Activated CD4-positive, alpha-beta T cell treated with anti-CD3 and anti-CD28 coated beads, Interleukin-2, amount 10 ng/mL, durations not matched to agents 24 days and 14 days (primary cell): ENCODE data around the gene INHBB. TPM values are rescaled to one million over a fixed set of nuclear protein-coding genes. Genes with fewer than 3 reads are reported as not detected.
"Not testable (repeated sequence)": the region's sequence is repeated elsewhere in the genome, so short reads cannot be mapped to it uniquely, and the experiment has no call there.

Experiments
- DNase-seq: peaks from one replicate; pipeline ENCODE4 v3.0.0; 2022
- H3K27ac Mint-ChIP-seq: one replicate; pipeline ENCODE4 v1.8.0; 2022; ENCODE audit warnings: mild to moderate bottlenecking, mixed read lengths
- H3K27me3 Mint-ChIP-seq: one replicate; pipeline ENCODE4 v1.8.0; 2022; ENCODE audit warnings: mixed read lengths
- H3K36me3 Mint-ChIP-seq: one replicate; pipeline ENCODE4 v1.8.0; 2022; ENCODE audit warnings: low read depth, mild to moderate bottlenecking, mixed read lengths
- H3K4me1 Mint-ChIP-seq: one replicate; pipeline ENCODE4 v1.8.0; 2021; ENCODE audit warnings: mixed read lengths
- H3K4me3 Mint-ChIP-seq: one replicate; pipeline ENCODE4 v1.8.0; 2022; ENCODE audit warnings: mild to moderate bottlenecking, moderate library complexity, mixed read lengths
- H3K9me3 Mint-ChIP-seq: one replicate; pipeline ENCODE4 v1.8.0; 2021; ENCODE audit warnings: mixed read lengths
- intact Hi-C: fragments of 100-400 bp; cut with micrococcal nuclease; formaldehyde crosslinking; loops from one replicate; pipeline ENCODE4 v1.15.1; 2023
- total RNA-seq: library from RNA; stranded (reverse); gene quantifications from 2 replicates; pipeline ENCODE4 v1.2.3, GENCODE V29; 2022

The INHBB gene
- total RNA-seq, 1 donor from 2014 or later = not detected

DNA sequence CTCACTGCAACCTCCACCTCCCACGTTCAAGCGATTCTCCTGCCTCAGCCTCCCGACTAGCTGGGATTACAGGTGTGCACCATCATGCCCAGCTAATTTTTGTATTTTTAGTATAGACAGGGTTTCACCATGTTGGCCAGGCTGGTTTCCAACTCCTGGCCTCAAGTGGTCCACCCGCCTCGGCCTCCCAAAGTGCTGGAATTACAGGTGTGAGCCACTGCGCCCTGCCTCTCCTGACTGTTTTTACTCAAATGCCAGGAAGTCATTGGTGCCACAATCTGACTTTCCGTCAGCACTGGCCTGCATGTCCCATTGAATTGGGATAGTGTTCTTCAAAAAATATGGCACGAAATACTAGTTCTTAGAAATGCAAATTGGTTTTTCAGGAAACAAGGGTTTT is 35.1 kb upstream of the INHBB start:
- not testable (repeated sequence) for H3K9me3 Mint-ChIP-seq, H3K4me3 Mint-ChIP-seq, DNase-seq, H3K27ac Mint-ChIP-seq, H3K27me3 Mint-ChIP-seq, H3K36me3 Mint-ChIP-seq
- intact Hi-C loops = loop anchor here (5.0 to 10.0 kb wide), 2 partner anchors 296 to 559 kb away; partner anchors contain the start of gene EPB41L5
- H3K4me1 Mint-ChIP-seq = peaks cover 43% of the 10 kb centered on the region

DNA sequence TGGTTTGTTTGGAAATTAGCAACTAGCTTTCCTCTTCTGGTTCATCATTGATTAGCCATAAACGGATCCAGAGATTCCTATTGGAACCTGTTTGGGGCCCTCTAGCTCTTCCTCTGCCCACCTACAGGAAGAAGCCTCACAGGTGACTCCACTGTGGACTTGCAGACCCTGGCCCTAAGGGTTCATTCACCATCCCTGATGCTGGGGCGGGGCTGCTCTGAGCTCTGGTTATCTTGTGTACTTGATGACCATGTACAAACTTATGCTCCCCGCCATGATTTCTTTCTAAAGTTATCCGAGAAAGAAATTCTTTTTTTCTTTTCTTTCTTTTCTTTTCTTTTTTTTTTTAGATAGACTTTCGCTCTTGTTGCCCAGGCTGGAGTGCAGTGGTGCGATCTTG is 33.9 kb upstream of the INHBB start:
- intact Hi-C loops = loop anchor here (2.0 to 10.0 kb wide), 4 partner anchors 25 to 560 kb away; partner anchors contain the start of gene EPB41L5
- H3K27me3 Mint-ChIP-seq = no peaks in the 10 kb centered on the region
- DNase-seq = no peak
- H3K27ac Mint-ChIP-seq = no peak overlapping the region
- H3K4me3 Mint-ChIP-seq = peak overlapping the region; percentile 80
- peaks cover 41% of the 10 kb centered on the region for H3K4me1 Mint-ChIP-seq
- H3K9me3 Mint-ChIP-seq = no peaks in the 10 kb centered on the region
- H3K36me3 Mint-ChIP-seq = no peaks in the 10 kb centered on the region

DNA sequence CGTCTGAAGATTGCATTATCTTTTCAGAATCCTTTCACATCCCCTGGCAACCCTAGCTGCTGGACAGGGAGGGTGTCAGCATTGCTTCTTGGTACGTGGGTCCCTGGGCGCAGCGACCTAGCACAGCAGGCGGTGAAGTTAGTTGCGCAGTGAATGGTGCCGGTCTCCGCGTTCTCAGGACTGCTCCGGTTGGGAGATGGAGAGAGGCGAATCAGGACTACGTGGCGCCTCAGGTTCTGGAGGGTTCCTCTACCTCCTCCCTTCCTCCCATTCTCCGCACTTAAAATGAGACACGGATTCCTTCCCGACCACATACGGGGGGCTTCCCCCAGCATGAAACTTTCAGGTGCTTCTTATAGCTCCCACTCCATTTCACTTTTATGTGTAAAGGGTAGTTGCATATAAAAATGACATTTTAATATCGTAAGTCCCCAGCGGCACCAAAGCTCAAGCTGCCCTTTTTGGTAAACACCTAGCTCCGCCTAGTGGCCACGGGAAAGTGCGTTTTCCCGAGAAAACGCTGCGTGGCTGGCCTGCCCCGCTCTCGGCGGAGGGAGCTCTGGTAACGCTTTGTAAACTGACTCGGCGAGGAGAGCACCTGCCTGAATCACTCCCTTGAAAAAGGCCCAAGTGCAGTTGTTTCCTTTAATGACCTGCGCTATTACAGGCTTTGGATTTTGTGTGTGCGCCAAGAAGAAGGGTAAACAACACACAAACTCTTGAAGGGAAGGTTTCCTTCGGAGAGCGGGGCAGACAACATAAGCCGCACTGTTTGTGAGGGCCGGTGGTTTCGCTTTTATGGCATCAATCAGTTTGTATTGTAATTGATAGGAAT is 32.9 kb upstream of the INHBB start:
- H3K36me3 Mint-ChIP-seq = no peaks in the 10 kb centered on the region
- H3K4me3 Mint-ChIP-seq = peak overlapping the region; percentile 80
- H3K27me3 Mint-ChIP-seq = no peaks in the 10 kb centered on the region
- DNase-seq = peak; percentile 94
- peak overlapping the region; percentile 65 for H3K27ac Mint-ChIP-seq
- no peaks in the 10 kb centered on the region for H3K9me3 Mint-ChIP-seq
- intact Hi-C loops = loop anchor here (1.0 to 10.0 kb wide), 10 partner anchors 26 to 561 kb away; partner anchors contain the start of genes EPB41L5, RALB and TMEM185B
- peaks cover 41% of the 10 kb centered on the region for H3K4me1 Mint-ChIP-seq

DNA sequence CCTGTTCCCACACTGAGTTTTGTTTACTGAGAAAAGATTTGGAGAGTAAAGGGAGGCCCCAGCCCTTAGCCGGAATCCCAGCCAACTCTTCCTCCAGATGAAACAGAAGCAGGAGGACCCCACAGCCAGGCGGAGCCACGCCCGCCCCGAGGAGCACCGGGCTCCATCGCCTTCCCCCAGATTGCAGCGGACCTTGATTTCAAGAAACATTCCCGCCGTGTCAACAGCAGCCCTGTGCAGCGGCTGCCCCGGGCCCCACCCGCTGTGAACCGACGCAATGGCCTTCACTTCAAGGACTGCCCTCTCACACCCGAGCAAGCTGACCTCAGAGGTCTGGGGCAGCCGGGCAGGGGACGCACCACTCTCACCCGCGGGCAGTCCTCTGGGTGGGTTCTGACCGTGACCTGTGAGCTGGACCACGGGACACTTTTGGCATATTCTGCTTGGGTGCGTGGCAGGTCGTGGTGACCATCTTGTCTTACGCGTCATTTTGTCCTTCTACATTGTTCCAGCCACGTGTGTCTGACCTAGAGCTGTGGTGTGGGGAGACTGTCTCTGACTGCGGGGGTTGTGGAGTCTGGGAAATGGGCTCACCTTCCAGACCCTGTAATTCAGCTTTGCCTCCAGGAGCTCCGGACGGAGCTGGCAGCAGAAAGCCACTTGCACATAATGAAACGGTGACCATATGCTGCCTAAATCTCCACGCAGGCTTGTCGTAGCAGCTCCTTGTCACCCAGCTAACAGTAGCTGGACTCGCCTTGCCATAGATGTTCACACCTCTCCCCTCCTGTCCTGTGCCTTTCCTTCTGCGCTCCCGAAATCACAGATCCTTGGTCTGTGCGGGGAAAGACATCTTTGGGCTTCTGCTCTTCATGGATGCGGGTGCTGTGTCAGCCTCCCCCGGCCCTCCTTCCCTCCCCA is 32.0 kb upstream of the INHBB start:
- no peaks in the 10 kb centered on the region for H3K9me3 Mint-ChIP-seq
- peak overlapping the region; percentile 58 for H3K27ac Mint-ChIP-seq
- no peaks in the 10 kb centered on the region for H3K36me3 Mint-ChIP-seq
- intact Hi-C loops = loop anchor here (1.0 to 10.0 kb wide), 10 partner anchors 27 to 562 kb away; partner anchors contain the start of genes EPB41L5, RALB and TMEM185B
- H3K4me1 Mint-ChIP-seq = peaks cover 41% of the 10 kb centered on the region
- DNase-seq = no peak
- H3K27me3 Mint-ChIP-seq = no peaks in the 10 kb centered on the region
- peak overlapping the region; percentile 80 for H3K4me3 Mint-ChIP-seq

DNA sequence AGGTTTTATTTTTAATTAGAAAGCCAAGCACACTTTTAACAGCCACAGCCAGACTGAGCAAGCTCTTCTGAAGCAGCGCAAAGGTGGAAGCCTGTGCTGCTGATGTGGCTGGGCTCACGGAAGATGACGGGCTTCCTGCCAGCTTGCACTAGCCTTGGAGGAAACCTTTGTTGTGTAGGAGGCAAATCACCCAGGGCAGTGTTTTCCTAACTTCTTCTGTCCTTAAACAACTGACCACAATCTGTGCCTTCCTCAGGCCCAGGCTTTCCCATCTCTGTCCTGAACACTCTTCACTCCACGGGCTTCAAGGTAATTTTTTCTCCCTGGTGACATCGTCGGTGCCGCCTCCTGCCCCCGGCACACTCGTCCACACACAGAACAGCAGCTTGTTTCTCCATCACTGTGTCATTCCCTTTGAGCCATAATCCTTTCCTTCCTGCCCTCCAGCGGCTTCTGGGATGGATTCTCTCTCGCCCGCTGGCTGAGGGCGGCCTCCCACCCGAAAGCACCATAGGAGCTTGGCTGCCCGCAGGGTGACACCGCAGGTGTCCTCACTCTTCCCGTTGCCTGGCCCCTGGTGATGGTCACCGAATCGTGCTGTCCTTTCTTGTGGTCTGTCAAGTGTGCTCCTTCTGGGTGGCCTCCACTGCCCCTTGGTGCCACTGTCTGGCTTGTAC is 31.1 kb upstream of the INHBB start:
- Mint-ChIP-seq H3K27me3 (no peaks in the 10 kb centered on the region), H3K36me3 (no peaks in the 10 kb centered on the region), H3K4me3 (peak overlapping the region; percentile 80), H3K9me3 (no peaks in the 10 kb centered on the region), H3K4me1 (peaks cover 41% of the 10 kb centered on the region), H3K27ac (peak overlapping the region; percentile 58)
- peak; percentile 80 for DNase-seq
- intact Hi-C loops = loop anchor here (5.0 to 10.0 kb wide), 2 partner anchors 300 to 563 kb away; partner anchors contain the start of gene EPB41L5

DNA sequence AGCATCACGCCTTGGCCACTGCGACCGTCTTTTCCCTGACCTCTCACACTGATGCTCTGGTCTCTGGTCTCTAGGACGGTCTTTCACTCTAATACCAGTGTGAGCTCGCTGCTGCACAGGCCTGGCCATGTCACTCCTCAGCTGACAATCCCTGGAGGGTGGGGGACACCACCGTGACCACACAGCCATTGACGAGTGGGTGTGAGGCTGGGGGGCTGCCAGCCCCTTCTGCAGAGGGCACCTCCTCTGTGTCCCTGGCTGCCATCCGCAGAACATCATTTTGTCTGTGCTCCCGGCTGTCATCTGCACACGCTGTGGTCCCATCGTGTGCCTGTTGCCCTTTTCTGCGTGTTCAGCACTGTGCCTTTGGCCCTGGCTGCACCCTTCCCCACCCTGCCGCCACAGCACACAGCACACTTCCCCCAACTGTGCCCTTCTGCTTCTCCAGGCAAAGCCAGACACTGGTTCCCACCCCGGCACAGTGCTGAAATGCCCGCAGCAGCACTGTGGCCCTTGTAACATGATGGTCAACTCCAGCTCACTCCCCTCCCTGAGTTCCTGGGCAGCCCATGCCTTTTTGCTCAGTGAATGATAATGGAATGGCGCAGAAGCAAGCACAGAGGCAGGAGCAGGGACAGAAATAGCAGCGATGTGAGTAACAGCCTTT is 30.4 kb upstream of the INHBB start:
- Mint-ChIP-seq H3K27ac (no peak overlapping the region), H3K36me3 (no peaks in the 10 kb centered on the region), H3K27me3 (no peaks in the 10 kb centered on the region), H3K4me1 (peaks cover 36% of the 10 kb centered on the region), H3K4me3 (peak overlapping the region; percentile 80), H3K9me3 (no peaks in the 10 kb centered on the region)
- intact Hi-C loops = loop anchor here (10.0 kb wide), 1 partner anchor 301 kb away; the partner anchor contains the start of gene EPB41L5
- no peak for DNase-seq

DNA sequence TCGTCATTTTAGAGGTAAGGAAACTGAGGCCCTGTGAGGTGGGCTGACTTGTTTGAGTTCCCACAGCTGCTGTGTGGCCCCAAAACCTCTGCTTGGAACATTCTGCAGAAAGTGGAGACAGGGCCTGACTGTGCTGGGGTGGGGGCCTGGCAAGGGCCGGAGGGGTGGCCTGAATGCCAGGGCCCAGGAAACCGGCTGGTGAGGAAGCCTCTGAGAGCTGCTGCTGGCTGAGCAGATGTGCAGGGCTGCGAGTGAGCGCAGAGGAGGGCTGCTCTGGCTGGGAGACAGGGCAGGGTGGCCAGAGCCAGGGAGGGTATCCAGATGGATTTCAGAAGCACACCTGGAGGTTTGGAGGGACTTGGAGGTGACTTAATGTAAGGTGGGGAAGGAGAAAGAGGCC is 29.9 kb upstream of the INHBB start:
- intact Hi-C loops = loop anchor here (10.0 kb wide), 1 partner anchor 301 kb away; the partner anchor contains the start of gene EPB41L5
- Mint-ChIP-seq H3K4me3 (no peak overlapping the region), H3K4me1 (peaks cover 32% of the 10 kb centered on the region), H3K27ac (no peak overlapping the region), H3K9me3 (no peaks in the 10 kb centered on the region), H3K36me3 (no peaks in the 10 kb centered on the region), H3K27me3 (no peaks in the 10 kb centered on the region)
- no peak for DNase-seq

DNA sequence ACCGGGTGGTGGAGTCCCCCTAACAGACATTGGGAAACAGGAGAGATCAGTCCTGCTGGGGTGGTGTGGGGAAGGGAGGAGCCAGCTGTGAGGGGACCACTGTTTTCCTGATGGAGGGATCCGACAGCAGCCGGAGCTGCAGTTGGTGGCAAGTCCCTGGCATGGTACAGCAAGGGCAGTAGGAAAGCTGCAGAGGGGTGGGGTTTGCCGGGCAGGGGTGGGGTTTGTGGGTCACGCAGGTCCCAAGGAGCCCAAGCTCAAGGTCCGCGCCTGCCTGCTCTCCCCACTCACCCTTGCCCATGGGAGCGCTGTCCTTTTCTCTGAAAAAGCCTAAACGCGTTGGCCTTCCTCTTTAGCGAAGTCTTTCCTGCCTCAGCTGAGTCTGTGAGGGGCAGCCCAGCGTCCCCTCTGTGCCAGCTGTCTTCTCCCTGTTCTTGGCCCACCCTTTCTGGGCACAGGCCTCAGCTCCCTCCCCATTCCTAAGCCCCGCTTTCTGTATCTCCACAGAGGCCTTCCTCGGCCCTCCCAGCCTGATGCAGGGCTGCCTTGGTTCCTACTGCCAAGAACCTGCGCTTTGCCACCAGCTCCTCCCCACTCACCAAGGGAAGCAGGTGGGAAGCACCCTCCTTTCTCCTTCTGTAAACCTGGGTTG is 29.3 kb upstream of the INHBB start:
- no peak overlapping the region for H3K27ac Mint-ChIP-seq
- DNase-seq = no peak
- no peak overlapping the region for H3K4me3 Mint-ChIP-seq
- H3K4me1 Mint-ChIP-seq = peaks cover 32% of the 10 kb centered on the region
- intact Hi-C loops = loop anchor here (10.0 kb wide), 1 partner anchor 302 kb away; the partner anchor contains the start of gene EPB41L5
- no peaks in the 10 kb centered on the region for H3K9me3 Mint-ChIP-seq
- peaks cover 2% of the 10 kb centered on the region for H3K27me3 Mint-ChIP-seq
- H3K36me3 Mint-ChIP-seq = no peaks in the 10 kb centered on the region

DNA sequence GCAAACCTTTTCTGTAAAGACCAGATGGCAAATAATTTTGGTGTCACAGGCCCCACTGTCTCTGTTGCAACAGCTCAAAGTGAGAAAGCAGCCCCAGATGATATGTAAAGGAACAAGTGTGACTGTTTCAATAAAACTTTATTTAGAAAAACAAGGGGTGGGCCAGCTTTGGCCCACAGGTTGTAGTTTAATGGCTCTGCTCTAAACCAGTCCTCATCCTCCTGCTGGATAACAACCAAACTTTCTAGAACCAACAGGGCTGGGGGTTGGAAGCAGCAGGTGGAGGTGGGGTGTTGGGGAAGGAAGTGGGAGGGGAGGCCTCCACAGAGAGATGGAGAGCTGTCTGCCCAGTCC is 28.8 kb upstream of the INHBB start:
- intact Hi-C loops = loop anchor here (10.0 kb wide), 1 partner anchor 302 kb away; the partner anchor contains the start of gene EPB41L5
- no peaks in the 10 kb centered on the region for H3K9me3 Mint-ChIP-seq

DNA sequence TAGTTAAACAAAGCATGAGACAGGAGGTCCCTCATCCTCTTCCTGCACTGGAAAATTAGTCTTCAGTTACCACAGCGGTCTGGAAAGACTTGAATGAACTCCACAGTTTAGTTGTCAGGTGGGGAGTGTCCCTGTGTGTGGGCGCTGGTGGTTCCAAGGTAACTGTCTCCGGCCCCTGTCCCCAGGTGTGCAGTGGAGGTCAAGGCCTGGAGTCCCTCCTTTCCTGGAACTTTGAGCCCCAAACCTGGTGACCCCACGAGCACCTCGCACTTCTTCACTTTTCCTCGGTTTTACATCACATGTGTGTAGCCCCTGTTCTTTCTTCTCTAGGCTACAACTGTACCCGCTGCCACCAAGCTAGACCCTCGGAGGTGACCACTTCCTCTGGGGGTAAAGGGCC is 28.0 kb upstream of the INHBB start:
- Mint-ChIP-seq H3K27ac (peak overlapping the region; percentile 34), H3K4me1 (peaks cover 29% of the 10 kb centered on the region), H3K36me3 (no peaks in the 10 kb centered on the region), H3K27me3 (peaks cover 2% of the 10 kb centered on the region), H3K4me3 (no peak overlapping the region), H3K9me3 (no peaks in the 10 kb centered on the region)
- intact Hi-C loops = loop anchor here (10.0 kb wide), 1 partner anchor 303 kb away; the partner anchor contains the start of gene EPB41L5
- DNase-seq = no peak

More for the DNA sequence above, 28.8 kb upstream of the INHBB start:
- no peak for DNase-seq
- H3K36me3 Mint-ChIP-seq = no peaks in the 10 kb centered on the region
- H3K4me3 Mint-ChIP-seq = no peak overlapping the region
- peaks cover 36% of the 10 kb centered on the region for H3K4me1 Mint-ChIP-seq
- peaks cover 2% of the 10 kb centered on the region for H3K27me3 Mint-ChIP-seq
- no peak overlapping the region for H3K27ac Mint-ChIP-seq

DNA sequence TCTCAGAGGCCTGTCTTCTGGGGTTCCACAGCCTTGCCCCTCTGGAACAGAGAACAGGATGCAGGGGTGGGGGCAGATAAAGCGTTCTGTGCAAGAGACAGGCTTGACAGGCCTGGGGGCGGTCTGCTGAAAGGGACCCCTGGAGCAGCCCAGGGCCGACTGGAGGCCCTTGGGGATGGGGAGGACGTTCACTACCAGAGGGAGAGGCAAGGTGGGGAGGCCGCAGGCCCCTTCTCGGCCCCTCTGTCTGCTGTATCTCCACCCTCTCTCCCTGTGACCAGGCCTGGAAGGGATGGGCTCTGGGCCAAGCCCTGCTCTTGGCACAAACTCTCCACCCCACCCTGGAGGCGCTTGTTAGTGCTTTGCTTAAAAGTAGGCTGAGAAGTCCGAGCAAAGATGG is 27.3 kb upstream of the INHBB start:
- Mint-ChIP-seq H3K4me3 (no peak overlapping the region), H3K27ac (no peak overlapping the region), H3K4me1 (peaks cover 23% of the 10 kb centered on the region), H3K36me3 (no peaks in the 10 kb centered on the region), H3K9me3 (no peaks in the 10 kb centered on the region), H3K27me3 (peaks cover 5% of the 10 kb centered on the region)
- intact Hi-C loops = loop anchor here (10.0 kb wide), 1 partner anchor 304 kb away; the partner anchor contains the start of gene EPB41L5
- DNase-seq = no peak

DNA sequence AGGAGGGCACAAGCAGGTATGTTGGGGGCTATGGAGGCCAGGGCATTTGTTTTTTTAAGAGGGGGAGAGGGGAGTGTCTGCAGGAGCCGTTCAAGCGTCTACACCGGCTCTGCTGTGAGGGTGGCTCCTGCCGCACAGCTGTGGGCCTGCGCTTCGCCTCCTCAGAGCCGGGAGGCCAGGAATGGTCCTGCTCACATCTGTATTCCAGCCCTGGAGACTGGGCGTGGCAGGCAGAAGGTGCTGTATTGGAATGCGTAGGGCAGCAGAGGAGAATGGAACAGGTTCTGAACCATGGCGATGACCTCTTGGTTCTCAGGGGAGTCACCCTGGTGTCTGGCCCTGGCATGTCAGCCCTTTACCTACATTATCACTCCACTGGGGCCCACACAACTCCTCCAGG is 26.8 kb upstream of the INHBB start:
- H3K9me3 Mint-ChIP-seq = no peaks in the 10 kb centered on the region
- no peak overlapping the region for H3K27ac Mint-ChIP-seq
- no peak for DNase-seq
- peaks cover 18% of the 10 kb centered on the region for H3K4me1 Mint-ChIP-seq
- H3K27me3 Mint-ChIP-seq = peaks cover 7% of the 10 kb centered on the region
- H3K4me3 Mint-ChIP-seq = no peak overlapping the region
- intact Hi-C loops = loop anchor here (10.0 kb wide), 1 partner anchor 304 kb away; the partner anchor contains the start of gene EPB41L5
- no peaks in the 10 kb centered on the region for H3K36me3 Mint-ChIP-seq
